CD4-positive, alpha-beta T cell treated with Interleukin-6 for 4 hours (primary cell): ENCODE data around the gene UCP1.
"Not testable (repeated sequence)": the region's sequence is repeated elsewhere in the genome, so short reads cannot be mapped to it uniquely, and the experiment has no call there.

Source experiments
- DNase-seq: peaks from one replicate; pipeline ENCODE4 v3.0.0-alpha.2; 2020; ENCODE audit warnings: mixed read lengths

UCP1 gene

DNA sequence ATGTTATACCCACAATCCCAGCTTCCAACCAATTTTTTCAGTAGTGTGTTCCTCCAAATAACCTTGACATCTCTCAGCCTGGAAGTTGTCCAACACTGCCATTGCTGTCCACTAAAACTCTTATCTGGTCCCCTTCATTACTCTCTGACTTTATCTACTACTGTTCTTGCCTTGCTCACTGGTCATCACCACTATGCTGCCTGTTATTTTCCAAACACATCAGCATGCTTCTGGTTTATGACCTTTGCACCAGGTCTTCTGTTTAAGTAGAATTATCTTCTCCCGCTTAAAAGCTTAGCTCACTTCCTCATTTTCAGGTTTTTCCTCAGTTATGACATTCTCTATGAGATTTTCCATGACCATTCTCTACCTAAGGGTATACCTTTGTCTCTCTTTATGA, 39.3 kb downstream of the UCP1 start:
- no peak for DNase-seq

DNA sequence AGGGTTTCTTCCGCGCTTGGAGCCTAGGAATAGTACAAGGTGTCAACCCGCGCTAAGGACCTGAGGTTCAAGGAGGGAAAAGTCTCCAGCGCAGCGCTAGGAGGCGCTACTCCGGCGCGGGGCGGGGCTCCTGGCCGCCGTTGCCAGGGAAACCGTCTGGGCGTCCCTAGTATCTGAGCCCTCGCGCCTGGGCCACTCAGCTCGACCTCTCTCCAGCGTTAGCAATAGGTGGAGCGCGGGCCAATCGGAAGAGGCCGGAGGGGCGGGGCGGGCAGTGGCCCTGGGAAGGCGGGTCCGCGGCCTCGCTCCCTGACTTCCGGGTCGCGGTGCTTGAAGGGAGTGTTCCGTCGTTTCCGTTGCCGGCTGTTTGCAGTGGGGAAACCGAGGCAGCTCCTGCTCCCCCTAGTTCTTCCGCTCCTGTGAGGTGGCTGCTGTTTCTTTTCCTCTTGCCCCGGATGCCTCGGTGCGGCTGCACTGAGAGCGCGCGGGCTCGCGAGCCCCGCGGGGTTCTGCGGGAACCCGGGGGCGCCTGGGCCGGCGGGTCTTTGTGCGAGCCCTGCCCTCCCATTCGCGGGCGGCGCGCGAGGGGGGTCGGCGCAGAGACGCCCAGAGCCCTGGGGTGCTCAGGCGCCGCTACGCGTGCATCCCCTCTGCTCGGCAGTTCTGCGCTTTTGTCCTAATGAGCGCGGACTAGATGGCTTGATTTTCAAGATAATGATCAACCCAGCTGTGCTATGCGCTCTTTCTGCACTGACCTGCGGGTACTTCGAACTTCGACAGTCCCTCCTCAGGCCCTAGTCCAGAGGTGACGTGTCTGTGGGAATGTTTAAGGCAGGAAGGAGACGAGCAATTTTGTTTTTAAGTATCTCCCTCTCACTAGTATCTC, 44.7 kb downstream of the UCP1 start, which contains the start of gene ELMOD2:
Gene ELMOD2 (plus strand): TSS at position 312 of the 886 bp plus-strand sequence. CDS start 1,261 bp downstream, outside the sequence.
- DNase-seq, result peak; percentile 98

DNA sequence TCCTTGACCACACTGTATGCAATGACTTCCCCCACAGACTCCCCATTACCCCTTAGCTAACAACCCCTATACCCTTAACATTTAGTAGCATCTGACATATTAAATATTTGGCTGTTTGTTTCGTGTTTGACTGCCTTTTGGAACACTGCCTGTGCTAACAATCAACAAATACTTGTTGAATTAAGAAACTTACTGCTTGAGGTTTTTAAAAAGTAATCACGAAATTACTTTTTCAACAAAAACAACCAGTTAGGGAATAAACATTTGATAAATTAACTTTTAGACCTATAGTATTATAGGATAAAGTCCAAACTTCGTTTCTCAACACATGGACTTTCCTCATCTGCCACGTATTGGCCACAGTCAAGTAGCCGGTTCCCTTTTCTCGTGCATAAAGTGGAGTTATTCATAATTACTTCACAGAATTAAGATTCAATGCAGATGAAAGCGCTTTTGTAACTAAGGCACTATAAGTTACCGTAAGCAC, 45.3 kb downstream of the UCP1 start:
- no peak for DNase-seq

GRCh38 chr4:140515423-140515822, 53.3 kb downstream of the UCP1 start:
- no peak for DNase-seq

DNA sequence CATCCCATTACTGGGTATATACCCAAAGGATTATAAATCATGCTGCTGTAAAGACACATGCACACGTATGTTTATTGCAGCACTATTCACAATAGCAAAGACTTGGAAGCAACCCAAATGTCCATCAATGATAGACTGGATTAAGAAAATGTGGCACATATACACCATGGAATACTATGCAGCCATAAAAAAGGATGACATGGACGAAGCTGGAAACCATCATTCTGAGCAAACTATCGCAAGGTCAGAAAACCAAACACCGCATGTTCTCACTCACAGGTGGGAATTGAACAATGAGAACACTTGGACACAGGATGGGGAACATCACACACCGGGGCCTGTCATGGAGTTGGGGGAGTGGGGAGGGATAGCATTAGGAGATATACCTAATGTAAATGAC, 55.0 kb downstream of the UCP1 start:
- not testable (repeated sequence) for DNase-seq
